Cardiac septum (tissue), 1 donor: ENCODE results near the gene PTPRCAP. TPM values are rescaled to one million over a fixed set of nuclear protein-coding genes. Genes with fewer than 3 reads are reported as not detected.
"Not testable (repeated sequence)": the region's sequence is repeated elsewhere in the genome, so short reads cannot be mapped to it uniquely, and the experiment has no call there.

Source experiments
- DNase-seq: peaks from one replicate; pipeline ENCODE4 v3.0.0-alpha.2; 2020; ENCODE audit warnings: low spot score
- intact Hi-C: fragments of 100-400 bp; cut with DNase I; formaldehyde crosslinking; loops from one replicate; pipeline ENCODE4 v1.14.0; 2022
- total RNA-seq: library from RNA; stranded (reverse); fragmentation: NEBNext Ultra II Directional; extraction: Animal tissue kit (Norgen Biotek cat#: 25700); gene quantifications from one replicate; pipeline ENCODE4 v1.2.1, GENCODE V29; 2021
- donor health status: DM: no; HTN: no; CAD: no.

PTPRCAP gene
- total RNA-seq, 1 donor from 2014 or later: 0.40 TPM

DNA sequence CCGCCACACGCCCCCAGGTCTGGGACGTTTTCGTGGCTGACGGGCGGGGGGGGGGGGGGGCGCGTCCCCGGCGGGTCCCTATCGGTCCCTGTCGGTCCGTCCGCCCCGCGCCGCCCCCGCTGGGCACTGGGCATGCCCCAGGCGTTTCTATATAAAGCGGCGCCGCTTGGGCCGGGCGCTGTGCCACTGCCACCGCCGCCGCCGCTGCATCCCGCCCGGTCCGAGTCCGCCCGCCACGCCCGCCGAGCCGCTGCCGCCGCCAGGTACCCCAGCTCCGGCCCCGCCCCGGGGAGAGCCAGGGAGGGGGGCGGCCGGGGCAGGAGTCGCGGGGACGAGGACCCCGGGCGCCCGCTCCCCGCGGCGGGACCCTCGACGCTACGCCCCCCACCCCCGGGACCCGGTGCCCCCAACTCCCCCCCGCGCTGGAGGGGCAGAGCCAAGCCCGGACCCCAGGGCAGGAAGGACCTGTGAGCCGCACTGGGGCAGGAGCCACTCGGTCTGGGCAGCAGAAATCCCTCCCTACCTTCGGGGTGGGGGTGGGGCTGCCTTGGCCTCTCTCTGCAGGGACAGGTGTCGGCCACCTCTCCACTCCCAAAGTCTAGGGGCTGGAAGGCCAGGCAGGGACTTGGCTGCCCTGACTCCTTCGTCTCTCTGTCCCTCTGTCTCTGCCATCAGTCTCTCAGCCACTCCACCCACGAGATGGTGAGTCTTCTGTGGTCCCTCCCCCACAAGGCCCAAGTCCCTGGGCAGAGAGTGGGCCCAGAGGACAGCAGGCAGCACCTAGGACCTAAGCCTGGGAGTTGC, 21.8 kb downstream of the PTPRCAP start, which contains the start of gene CARNS1:
TSS of gene CARNS1 (plus strand) at position 178 of the 804 bp plus-strand sequence. CDS start at position 700, 522 bp downstream.
- no peak for DNase-seq
- intact Hi-C loops: no loop called here

- no peak for DNase-seq
- intact Hi-C loops: no loop called here
Observed at GRCh38 chr11:67413266-67413849, 24.1 kb downstream of the PTPRCAP start.

DNA sequence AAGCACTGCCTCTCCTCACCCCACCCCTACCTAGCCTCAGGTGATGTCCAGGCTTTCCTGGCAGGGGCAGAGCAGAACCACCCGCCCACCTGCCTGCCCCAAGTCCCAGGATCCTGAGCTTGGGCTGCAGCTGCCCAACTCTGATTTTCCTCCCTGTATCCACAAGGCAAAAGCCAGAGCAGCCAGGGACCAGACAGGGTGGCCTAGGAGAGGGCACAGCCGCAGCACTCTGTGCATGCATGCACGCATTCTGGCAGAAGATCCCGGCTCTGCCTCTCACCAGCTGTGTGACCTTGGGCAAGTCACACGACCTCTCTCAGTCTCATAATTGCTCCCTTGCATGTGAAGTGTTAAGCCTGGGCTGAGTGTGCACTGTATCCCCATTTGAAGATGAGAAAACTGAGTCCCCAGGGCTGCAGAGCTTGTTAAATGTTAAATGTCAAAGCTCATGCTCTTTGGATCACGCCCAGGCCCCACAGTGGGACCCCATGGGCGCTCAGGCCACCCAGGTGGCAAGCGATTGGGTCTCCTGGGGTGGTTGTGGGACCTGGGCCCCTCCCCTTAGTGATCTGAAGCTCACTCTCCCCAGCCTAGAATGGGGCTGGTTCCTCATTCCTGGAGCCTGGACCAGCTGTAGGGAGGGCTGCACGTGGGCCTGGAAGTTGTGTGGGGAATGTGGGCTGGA, 24.8 kb downstream of the PTPRCAP start:
- intact Hi-C loops: no loop called here
- no peak for DNase-seq

GRCh38 chr11:67411785-67412152, 25.7 kb downstream of the PTPRCAP start:
- DNase-seq: no peak
- intact Hi-C loops: no loop called here

GRCh38 chr11:67410984-67411784, 26.3 kb downstream of the PTPRCAP start:
- intact Hi-C loops: no loop called here
- DNase-seq: no peak

- intact Hi-C loops: no loop called here
- DNase-seq: no peak
Observed at GRCh38 chr11:67410369-67410831, 27.1 kb downstream of the PTPRCAP start.

DNA sequence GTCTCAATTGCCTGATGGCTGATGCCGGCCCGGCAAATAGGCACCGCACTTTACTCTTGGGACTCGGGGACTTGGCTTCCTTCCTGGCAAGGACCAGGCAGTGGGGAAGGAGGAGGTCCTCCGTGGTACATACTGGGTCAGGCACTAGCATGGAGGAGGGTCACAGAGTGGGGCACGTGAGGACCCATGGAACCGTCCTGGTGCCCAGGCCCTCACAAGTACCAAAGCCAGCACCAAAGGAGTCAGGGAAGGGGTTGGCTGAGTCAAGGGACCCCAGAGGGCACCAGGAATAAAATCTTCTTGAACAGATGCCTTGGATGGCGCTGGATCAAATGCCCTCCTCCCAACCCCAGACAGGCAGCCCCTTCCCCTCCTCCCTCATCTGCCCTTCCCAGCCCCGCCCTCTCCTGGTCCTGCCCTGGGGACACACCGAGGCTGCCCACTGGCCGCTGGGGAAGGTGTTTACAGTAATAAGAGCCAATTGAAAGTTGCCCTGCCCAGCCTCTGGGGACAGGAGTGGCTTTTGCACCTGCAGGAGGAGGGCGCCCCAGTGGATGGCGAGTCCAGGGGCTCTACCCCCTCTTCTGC, 27.6 kb downstream of the PTPRCAP start:
- no peak for DNase-seq
- intact Hi-C loops: no loop called here

DNA sequence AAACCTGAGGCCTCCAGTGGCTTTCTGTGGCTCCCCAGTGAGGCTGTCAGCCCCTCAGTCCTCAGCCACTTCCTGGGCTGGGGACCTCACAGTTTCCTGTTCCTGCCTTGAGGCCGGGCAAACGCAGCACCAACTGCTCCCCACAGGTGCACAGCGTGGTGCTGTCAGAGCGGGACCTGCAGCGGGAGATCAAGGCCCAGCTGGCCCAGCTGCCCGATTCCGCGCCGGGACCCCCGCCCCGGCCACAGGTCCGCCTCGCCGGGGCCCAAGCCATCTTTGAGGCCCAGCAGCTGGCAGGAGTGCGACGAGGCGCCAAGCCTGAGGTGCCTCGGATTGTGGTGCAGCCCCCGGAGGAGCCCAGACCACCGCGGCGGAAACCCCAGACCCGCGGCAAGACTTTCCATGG, 28.2 kb downstream of the PTPRCAP start:
- intact Hi-C loops: no loop called here

DNA sequence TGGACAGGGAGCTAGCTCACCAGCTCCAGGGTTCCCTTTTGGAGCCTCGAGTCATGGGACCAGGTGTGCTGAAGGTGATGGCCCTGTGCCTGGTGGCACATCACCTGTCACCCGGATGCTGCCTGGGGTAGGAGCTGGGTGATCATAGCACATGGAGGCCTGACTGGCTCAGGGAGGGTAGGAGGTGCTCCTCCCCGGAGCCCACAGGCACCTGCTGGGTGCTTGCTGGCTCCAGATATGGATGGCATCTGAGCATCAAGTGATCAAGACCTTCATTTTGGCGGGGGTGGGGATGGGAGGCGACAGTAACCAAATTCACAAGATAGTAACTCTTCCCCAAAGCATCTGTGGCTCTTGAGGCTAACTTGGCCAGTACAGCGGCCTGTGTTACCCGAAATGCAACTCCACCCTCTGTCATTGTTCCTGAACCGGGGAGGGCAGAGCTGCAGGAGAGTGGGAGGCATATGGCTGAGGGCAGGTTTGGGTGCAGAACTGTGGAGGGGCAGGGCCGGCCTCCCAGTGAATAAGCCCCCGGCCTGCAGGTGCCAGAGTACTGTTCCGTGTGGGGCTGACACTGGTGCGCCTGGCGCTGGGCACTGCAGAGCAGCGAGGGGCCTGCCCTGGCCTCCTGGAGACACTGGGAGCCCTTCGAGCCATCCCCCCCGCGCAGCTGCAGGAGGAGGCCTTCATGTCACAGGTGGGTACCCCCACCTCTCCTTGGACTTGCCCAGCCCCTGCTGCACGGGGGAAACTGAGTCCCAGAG, 28.9 kb downstream of the PTPRCAP start:
- DNase-seq: no peak
- intact Hi-C loops: no loop called here

More for the DNA sequence above, 28.2 kb downstream of the PTPRCAP start:
- DNase-seq: no peak

- intact Hi-C loops: no loop called here
- no peak for DNase-seq
Observed at GRCh38 chr11:67407688-67408163, 29.8 kb downstream of the PTPRCAP start.

GRCh38 chr11:67406969-67407687, 30.4 kb downstream of the PTPRCAP start:
- intact Hi-C loops: no loop called here
- DNase-seq: no peak

DNA sequence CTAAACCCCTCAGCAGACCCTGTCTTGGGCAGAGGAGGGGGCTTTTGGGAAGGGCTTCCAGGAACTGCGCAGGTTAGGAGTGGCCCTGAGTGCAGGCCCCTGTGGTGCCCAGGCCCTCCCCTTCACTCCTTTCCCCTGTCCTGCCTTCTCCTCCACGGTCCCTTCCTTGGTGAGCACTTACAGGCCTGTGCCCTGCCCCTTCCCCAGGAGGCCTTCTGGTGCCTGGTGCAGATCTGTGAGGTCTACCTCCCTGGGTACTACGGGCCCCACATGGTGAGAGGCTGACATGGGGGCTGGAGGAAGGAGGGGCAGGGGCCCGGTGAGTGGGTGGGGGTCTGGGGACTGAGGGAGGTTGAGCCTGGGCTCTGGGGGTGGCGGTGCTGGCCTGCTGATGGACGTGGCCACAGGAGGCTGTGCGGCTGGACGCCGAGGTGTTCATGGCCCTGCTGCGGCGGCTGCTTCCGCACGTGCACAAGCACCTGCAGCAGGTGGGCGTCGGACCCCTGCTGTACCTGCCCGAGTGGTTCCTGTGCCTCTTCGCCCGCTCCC, 31.0 kb downstream of the PTPRCAP start:
- intact Hi-C loops: no loop called here
- no peak for DNase-seq

DNA sequence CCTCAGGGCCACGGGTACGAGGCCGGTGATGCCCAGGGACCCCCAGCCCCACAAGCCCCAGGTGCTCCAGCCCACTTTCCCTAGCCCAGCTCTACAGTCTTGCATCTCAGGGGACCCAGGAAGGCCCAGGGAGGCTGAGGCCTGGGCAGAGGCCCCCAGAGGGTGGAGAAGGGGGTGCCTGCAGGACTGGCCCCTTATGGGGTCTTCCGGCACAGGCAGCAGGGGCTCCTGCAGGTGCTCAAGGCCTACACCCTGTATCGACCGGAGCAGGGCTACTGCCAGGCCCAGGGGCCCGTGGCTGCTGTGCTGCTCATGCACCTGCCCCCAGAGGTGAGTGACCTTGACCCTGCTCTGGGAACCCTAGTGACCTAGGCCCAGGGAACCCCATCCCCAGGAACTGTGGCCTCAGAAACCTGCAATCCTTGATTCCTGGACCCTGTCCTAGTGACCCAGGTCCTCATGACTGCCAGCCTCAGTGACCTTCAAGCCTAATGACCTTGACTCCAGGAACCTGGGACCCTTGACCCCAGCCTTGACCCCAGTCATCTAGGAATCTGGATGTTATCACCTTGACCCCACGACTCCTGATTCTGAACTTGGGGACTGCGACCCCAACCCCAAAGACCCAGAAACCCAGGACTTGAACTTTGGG, 31.7 kb downstream of the PTPRCAP start:
- intact Hi-C loops: no loop called here
- no peak for DNase-seq

DNA sequence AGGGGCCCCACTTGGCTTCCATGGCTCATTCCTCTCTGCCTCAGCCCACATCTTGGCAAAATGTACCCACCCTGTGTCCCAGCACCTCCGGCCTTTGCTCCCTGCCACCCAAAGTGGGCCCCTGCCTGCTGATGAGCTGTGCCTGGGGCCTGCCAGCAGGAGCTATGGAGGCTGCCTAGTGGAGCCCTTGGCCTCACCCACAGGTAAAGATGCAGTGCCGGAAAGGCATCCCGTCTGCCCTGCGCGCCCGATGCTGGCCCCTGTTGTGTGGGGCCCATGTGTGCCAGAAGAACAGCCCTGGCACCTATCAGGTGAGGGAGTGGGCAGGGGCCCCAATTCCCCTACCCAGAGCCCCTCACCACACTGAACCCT, 32.3 kb downstream of the PTPRCAP start:
- intact Hi-C loops: no loop called here

GRCh38 chr11:67404515-67405195, 32.8 kb downstream of the PTPRCAP start:
- intact Hi-C loops: no loop called here
- no peak for DNase-seq

More for the DNA sequence above, 32.3 kb downstream of the PTPRCAP start:
- no peak for DNase-seq

DNA sequence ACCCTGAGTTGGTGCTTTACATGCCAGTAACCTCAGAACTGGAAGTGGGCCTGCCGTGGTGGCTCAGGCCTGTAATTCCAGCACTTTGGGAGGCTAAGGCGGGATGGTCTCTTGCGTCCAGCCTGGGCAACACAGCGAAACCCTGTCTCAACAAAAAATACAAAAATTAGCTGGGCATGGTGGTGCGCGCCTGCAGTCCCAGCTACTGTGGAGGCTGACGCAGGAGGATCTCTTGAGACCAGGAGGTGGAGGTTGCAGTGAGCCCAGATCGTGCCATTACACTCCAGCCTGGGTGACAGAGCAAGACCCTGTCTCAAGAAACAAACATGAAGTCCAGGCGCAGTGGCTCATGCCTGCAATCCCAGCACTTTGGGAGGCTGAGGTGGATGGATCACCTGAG, 34.4 kb downstream of the PTPRCAP start:
- DNase-seq, intact Hi-C loops: not testable (repeated sequence)
